NCI-H146 treated with DMSO at 0.1 percent for 48 hours (cell line): ENCODE data around the gene HERC4.
"Not testable (repeated sequence)": the region's sequence is repeated elsewhere in the genome, so short reads cannot be mapped to it uniquely, and the experiment has no call there.

Experiments used
- DNase-seq: peaks from one replicate; lab custom pipeline; 2025; ENCODE audit not compliant: unreplicated experiment; lab: John Stamatoyannopoulos, UW

The HERC4 gene

DNA sequence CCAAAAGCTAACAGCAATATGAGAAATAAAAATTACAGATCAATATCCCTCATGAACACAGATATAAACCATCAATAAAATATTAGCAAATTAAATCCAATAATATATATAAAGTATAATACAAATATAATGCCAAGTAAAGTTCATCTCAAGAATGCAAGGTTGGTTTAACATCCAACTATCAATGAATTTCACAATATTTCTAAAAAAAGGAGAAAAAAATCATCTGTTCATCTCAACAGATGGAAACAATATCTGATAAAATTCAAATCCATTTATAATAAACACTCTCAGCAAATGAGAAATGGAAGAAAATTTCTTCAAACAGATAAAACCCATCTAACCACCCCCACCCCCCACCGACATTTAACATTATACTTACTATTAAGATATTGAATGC, 103.8 kb downstream of the HERC4 start:
- no peak for DNase-seq

DNA sequence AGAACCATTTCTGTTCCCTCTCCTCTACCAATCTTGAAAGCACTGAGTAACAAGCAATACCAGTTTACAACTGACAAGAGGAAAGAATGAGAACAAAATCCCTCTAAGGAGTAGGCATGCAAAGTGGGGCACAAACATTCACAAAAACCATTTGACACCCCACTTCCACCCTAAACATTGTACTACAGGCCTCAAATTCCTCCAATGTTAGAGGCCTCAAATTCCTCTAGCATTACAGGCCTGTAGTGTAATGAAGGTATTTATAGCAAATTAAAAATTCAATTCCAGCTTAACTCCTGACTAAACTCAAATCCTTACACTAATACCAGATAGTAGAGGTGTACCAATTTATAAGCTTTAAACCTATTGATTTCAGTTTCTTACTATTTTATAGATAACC, 105.2 kb downstream of the HERC4 start:
- no peak for DNase-seq

DNA sequence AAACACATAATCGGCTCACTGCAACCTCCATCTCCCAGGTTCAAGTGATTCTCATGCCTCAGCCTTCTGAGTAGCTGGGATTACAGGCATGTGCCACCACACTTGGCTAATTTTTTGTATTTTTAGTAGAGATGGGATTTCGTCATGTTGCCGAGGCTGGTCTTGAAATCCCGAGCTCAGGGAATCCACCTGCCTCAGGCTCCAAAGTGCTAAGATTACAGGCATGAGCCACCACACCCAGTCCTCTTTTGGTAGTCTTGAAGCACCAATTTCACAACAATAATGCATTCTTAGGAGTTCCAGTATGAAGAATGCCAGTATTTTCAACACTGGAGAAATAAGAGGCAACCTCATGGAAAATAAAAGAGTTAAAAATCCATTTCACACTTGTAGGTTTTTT, 109.0 kb downstream of the HERC4 start:
- not testable (repeated sequence) for DNase-seq

DNA sequence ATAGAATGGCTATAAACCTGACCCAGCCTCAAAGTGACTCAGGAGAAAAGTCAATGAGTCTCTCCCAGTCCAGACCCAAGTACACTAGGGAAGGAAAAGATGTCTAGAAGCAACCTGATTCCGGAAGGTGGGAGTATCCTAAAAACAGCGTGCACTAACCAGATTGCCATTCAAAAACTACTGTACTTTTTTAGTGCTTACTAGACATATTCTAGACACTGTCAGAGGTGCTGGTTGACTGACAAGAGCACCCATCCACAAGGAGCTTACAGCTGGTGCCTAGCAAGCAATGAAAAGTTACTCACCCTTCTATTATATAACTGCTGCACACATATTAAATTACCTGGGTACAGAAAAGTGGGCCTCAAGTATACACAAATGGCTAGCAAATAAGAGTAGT, 109.6 kb downstream of the HERC4 start:
- no peak for DNase-seq

DNA sequence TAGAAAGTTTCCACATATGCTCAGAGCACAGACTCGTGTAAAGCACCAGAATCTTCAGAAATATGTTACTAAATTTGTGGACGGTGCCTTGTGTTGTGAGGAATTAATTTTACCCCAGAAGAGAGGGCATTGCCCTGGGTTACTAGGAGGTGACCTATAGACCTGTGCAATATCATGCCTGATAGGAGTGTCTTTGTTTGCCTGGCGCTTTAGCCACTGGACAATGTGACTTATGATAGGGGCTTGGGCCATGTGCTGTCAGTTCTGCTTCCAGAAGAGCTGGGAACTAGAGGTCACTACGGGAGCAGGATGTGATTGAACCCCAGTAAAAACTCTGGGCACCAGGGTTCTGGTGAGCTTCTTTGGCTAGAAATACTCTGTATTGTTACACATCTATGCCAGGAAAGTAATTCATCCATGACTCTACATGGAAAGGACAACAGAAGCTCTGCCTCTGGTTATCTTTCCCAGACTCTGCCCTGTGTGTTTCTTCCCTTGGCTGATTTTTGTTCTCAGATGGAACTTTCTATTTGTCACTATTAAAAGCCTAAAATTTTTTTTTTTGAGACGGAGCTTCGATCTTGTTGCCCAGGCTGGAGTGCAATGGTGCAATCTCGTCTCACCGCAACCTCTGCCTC, 115.1 kb downstream of the HERC4 start:
- DNase-seq: no peak

DNA sequence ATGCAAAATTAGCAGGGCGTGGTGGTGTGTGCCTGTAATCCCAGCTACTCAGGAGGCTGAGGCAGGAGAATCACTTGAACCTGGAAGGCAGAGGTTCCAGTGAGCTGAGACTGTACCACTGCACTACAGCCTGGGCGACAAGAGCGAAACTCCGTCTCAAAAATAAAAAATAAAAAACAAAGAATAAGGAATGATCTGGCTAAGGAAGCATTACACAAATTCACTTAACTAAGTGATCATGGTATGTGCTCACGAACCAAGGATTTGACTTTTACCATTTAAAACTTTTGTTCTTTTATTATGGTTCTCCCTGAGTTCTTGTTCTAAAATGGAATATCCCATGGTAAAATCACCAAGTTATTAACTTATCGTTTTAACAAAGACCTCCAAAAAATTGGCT, 119.5 kb downstream of the HERC4 start:
- no peak for DNase-seq

DNA sequence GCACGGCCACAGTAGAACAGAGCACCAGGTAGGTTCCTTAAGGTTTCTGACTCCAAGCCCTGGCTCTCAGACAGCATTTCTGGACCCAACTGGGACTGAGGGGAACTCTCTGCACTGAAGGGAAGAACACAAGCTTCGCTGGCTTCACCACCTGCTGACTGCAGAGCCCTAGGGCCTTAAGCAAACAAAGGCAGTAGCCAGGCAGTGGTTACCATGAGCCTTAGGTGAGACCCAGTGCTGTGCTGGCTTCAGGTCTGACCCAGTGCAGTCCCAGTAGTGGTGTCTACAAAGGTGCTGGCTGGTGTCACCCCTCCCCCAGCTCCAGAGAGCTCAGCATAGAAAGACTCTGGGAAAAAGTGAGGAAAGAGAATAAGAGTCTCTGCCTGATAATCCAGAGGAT, 131.2 kb downstream of the HERC4 start:
- peak; percentile 6 for DNase-seq

DNA sequence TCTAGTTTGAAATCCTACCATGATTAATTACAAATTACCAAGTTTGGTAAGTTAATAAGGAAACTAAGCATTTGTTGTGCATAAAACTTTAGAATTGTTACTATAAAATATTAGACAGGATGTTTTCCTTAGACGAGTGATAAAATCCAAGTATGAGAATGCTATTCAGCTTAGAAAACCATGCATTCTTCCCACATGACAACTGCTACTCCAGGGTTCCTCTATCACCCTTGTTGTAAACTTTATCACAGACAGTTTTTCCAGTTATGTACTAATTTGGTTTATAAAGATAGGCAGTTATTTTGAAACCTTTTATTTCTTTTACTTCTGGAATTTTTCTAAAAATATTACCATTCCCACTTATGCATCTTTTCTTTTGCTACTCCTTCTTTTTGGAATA, 138.7 kb downstream of the HERC4 start:
- DNase-seq: no peak

DNA sequence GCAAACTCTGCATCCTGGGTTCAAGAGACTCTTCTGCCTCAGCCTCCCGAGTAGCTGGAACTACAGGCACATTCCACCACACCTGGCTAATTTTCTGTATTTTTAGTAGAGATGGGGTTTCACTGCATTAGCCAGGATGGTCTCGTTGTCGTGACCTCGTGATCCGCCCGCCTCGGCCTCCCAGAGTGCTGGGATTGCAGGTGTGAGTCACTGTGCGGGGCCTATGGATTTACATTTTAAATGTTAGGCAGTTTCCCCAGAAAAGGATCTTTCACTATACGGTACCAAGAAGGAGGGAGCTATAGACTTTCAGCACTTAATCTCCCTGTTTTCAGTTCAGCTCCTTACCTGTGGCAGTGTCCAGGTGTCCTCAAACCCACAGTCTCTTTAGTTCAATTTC, 139.9 kb downstream of the HERC4 start:
- no peak for DNase-seq

DNA sequence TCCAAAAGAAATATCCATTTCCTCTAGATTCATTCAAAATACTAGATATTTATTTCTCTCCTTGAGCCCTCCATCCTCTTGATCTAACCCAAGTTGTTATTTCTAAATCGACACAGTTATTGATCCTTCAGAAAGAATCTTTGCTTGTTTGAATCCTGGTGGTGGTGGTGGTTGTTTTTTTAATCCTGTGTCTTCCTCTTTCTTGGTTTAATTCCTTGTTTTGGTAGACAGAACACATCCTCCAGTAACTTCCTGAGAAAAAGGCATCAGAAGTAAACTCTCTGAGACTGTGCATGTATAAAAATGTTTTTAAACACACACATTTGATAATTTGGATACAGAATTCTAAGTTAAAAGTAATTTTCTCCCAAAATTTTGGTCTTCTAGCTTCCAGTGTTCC, 140.7 kb downstream of the HERC4 start:
- DNase-seq: no peak

DNA sequence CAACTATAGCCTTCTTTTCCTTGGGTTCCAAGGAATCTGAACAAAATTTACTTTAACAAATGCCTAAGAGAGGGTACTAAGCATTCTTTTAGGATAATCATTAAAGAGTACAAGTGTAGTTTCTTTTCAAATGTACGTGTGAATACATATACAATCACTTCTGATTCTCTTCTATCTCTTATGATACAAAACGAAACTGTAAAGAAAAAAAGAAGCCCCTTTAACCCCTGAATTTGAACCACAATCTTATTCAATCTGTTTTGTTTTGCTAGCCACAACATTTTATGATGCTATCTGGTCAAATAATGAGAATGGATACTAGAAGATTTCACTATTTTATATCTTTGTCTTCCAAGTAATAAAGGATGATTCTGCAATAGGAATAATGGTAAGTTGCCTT, 141.9 kb downstream of the HERC4 start:
- no peak for DNase-seq

DNA sequence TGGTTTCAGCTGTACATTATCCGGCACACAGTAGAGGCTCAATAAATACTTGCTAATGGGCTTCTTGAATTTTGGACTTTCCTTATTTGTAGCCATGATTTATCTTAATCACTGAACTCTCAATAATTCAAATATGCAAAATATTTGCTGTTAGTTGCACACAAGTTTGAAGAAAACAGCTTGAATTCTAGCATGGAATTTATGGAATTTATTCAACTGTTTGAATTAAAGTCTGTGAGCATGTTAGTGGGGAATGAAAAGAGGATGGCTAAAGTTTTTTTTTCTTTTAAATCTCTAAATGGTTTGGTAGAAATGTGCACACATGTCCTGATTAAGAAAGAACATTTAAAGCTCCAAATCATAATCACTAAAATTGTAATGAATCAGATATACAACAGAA, 148.1 kb downstream of the HERC4 start:
- DNase-seq: no peak

DNA sequence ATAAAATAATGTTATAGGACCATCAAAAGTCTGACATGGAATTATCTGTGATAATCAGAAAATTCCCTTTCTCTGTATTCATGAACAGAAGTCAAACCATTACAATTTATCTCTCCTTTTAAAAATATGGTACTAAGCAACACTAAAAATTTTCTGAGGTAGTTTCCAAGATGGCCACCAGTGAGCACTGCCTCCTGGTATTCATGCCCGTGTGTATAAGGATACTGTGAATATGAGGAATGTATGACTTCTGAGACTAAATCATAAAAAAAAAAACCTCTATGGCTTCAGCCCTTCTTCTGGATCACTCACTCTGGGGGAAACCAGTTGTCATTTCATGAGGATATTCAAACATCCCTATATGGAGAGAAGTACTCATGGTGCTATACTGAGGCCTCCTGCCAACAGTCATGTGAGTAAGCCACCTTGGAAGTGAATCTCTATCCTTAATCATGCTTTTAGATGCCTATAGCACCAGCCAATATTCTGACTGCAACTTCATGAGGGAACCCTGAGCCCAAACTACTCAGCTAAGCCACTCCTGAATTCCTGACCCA, 149.6 kb downstream of the HERC4 start:
- no peak for DNase-seq

DNA sequence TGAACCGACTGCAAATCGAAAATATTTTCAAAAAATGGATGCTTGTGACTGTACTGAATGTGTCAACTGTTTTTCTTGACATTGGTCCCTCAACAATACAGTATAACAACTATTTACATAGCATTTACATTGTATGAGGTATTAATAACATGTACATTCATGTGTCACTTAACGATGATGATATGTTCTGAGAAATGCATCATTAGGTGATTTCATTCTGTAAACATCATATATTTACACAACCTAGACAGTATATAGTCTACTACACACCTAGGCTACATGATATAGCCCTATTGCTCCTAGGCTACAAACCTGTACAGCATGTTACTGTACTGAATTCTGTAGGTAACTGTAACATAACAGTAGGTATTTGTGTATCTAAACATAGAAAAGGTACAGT, 150.9 kb downstream of the HERC4 start:
- DNase-seq: no peak

DNA sequence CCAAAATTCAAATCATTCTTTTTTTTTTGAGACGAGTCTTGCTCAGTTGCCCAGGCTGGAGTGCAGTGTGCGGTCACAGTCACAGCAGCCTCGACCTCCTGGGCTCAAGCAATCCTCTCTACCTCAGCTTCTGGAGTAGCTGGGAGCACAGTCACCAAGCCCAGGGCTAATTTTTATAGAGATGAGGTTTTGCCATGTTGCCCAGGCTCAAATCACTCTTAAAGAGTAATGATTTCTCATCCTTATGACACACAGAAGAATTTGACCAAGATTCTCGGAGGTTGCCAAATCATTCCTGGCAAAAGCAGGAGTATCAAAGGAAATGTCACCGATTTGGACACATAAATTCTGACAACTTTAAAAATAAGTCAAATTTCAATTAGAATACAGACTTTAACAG, 151.5 kb downstream of the HERC4 start:
- no peak for DNase-seq

DNA sequence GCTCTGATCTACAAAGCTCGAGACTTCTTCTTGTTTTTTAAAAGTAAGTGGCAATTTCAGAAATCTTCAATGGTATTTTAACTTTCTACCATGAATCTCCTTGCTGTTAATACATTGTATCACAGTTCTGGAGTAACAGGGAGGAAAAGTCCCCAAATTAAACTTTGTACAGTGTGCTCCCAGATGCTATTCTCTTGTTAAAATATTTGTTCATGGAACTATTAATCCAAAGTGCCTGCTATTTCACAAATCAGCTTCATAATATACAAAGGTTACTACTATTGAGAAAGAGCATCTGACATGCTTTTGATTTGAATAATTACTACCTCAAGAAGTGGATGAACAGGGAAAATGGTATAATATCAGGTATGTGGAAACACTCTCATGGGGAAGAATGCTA, 154.0 kb downstream of the HERC4 start:
- no peak for DNase-seq

DNA sequence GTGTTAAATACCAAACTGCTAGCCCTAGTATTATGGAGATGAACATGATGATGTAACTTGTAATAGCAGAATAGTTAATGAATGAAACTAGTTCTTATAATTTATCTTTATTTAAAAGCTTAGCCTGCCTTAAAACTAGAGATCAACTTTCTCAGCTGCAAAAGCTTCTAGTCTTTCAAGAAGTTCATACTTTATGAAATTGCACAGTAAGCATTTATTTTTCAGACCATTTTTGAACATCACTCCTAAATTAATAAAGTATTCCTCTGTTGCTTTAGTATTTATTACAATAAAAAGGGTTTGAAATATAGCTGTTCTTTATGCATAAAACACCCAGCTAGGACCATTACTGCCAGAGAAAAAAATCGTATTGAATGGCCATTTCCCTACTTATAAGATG, 157.4 kb downstream of the HERC4 start:
- DNase-seq: no peak

DNA sequence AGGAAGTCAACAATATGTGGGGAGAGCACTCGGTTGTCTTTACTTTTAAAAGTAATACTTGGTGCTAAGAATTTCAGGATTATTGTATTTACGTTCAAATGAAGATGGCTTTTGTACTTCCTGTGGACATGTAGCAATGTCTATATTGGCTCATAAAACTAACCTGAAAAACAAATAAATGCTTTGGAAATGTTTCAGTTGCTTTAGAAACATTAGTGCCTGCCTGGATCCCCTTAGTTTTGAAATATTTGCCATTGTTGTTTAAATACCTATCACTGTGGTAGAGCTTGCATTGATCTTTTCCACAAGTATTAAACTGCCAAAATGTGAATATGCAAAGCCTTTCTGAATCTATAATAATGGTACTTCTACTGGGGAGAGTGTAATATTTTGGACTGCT, 157.9 kb downstream of the HERC4 start:
- no peak for DNase-seq

DNA sequence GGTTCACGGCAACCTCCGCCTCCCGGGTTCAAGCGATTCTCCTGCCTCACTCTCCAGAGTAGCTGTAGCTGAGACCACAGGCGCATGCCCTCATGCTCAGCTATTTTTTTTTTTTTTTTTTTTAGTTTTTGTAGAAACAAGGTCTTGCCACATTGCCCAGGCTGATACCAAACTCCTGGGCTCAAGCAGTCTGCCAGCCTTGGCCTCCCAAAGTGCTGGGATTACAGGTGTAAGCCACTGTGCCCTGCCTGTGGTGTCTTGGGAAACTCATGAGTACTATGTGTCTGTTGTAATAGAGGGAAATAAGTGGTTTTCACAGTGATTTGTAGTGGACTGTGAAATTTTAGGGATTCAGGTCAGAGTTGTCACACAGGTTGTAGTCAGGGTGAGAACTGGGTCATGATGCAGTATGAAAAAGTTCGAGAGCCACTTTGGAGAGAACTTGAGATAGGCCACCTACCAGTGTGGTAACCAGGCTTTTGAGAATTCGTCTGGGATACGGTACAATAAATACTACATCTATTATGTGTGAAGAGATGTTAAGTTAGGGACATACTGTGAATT, 160.2 kb downstream of the HERC4 start:
- DNase-seq: no peak

DNA sequence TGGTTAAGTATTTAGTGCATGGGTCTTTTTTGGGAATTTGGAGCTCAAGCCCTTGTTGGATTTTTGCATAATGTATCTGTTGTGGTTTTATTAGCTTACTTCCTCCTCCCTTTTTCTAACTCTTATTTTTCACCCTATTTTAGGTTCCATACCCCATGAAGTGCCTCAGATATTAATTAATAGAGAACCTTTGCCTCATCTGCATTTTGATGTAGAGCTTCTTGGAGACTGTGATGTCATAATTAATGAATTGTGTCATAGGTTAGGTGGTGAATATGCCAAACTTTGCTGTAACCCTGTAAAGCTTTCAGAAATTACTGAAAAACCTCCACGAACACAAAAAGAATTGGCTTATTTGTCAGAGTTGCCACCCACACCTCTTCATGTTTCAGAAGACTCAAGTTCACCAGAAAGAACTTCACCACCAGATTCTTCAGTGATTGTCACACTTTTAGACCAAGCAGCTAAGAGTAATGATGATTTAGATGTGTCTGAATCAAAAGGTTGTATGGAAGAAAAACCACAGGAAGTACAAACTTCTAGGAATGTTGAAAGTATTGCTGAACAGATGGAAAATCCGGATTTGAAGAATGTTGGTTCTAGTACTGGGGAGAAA, 162.6 kb downstream of the HERC4 start:
- no peak for DNase-seq

DNA sequence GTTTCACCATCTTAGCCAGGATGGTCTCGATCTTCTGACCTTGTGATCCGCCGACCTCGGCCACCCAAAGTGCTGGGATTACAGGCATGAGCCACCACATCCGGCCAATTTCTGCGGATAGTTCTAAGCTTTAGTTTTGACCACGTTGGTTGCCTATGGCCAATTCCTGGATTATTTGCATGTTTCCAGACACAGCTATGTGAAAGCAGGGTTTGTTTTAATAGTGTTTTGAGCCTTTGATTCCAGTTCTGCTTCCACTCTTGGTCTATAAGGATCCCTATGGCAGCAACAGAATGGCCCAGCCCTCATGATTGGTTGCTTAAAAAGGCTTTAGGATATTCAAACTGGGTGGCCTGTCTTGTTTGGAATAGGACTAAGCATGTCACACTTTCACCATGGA, 171.5 kb downstream of the HERC4 start:
- DNase-seq: no peak

DNA sequence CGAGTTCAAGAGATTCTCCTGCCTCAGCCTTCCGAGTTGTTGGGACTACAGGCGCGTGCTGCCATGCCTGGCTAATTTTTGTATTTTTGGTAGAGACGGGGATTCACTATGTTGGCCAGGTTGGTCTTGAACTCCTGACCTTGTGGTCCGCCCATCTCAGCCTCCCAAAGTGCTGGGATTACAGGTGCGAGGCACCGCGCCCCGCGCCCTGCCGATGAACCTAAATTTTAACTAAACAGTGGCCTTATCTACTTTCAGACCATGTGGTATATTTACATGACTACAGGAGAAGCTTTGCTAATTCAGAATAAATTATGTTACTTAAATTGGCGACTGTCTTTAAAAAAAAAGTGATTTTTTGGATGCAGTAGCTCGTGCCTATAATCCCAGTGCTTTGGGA, 181.4 kb downstream of the HERC4 start:
- no peak for DNase-seq
